Cardiac muscle cell (in vitro differentiated cells and primary cell): ENCODE data around the gene CNPY2. TPM values are rescaled to one million over a fixed set of nuclear protein-coding genes. Genes with fewer than 3 reads are reported as not detected.
"Not testable (repeated sequence)": the region's sequence is repeated elsewhere in the genome, so short reads cannot be mapped to it uniquely, and the experiment has no call there.

ENCODE experiments used
- DNase-seq, 2 donors: peaks; one replicate each; pipeline versions ENCODE4 v3.0.0 to v3.0.0-alpha.2; 2010 to 2017; ENCODE audit warnings: low read depth in 1 of 2, low spot score in 1 of 2
- H3K27ac ChIP-seq: fragments of 200-600 bp; sonication (generic); 2 replicates; pipeline ENCODE4 v1.5.1; 2016
- H3K27me3 ChIP-seq: fragments of 200-600 bp; sonication (generic); 2 replicates; pipeline ENCODE4 v1.6.0; 2016; ENCODE audit warnings: control low read depth
- H3K36me3 ChIP-seq: fragments of 200-600 bp; sonication (generic); 2 replicates; pipeline ENCODE4 v1.5.1; 2016; ENCODE audit warnings: control low read depth
- H3K4me1 ChIP-seq: fragments of 200-600 bp; sonication (generic); 2 replicates; pipeline ENCODE4 v1.8.1; 2017; ENCODE audit warnings: low read depth, mild to moderate bottlenecking, mixed run types
- H3K4me3 ChIP-seq: fragments of 200-600 bp; sonication (generic); 2 replicates; pipeline ENCODE4 v1.5.1; 2016; ENCODE audit warnings: mild to moderate bottlenecking
- H3K9me3 ChIP-seq: fragments of 200-600 bp; sonication (generic); 2 replicates; pipeline ENCODE4 v1.5.1; 2017; ENCODE audit warnings: low read depth, mild to moderate bottlenecking, control low read depth
- CTCF ChIP-seq: IDR thresholded peaks from 2 replicates; pipeline ENCODE4 v1.5.1; 2012; ENCODE audit warnings: low read depth, mild to moderate bottlenecking, low read length
- polyA plus RNA-seq: library from polyadenylated mRNA; unstranded; fragments of >200 nt; fragmentation: Nextera tagmentation; extraction: Ambion mirVana; gene quantifications from 2 replicates; pipeline ENCODE4 v1.2.1, GENCODE V29; 2016
- total RNA-seq: library from RNA; depleted of rRNA; stranded (reverse); fragments of >200 nt; gene quantifications from 2 replicates; pipeline ENCODE4 v1.2.3, GENCODE V29; 2016

Gene CNPY2
- total and polyA plus RNA-seq, 2 experiments from 2014 or later = 85.3 to 302 TPM

- no peaks in the 10 kb centered on the region for H3K4me1 ChIP-seq
- TF ChIP-seq CTCF = no peak
- no peaks in the 10 kb centered on the region for H3K9me3 ChIP-seq
- H3K36me3 ChIP-seq = peaks cover 23% of the 10 kb centered on the region
- H3K4me3 ChIP-seq = no peak overlapping the region
- H3K27me3 ChIP-seq = no peaks in the 10 kb centered on the region
- peak overlapping the region; percentile 39 for H3K27ac ChIP-seq
- no peak for DNase-seq
Measured at GRCh38 chr12:56341616-56342015, 25.8 kb upstream of the CNPY2 start.

- no peak overlapping the region for H3K4me3 ChIP-seq
- DNase-seq = no peak
- H3K4me1 ChIP-seq = no peaks in the 10 kb centered on the region
- H3K36me3 ChIP-seq = peaks cover 13% of the 10 kb centered on the region
- no peak overlapping the region for H3K27ac ChIP-seq
- TF ChIP-seq CTCF = no peak
- H3K27me3 ChIP-seq = no peaks in the 10 kb centered on the region
- no peaks in the 10 kb centered on the region for H3K9me3 ChIP-seq
Measured at GRCh38 chr12:56339158-56339422, 23.3 kb upstream of the CNPY2 start.

DNA sequence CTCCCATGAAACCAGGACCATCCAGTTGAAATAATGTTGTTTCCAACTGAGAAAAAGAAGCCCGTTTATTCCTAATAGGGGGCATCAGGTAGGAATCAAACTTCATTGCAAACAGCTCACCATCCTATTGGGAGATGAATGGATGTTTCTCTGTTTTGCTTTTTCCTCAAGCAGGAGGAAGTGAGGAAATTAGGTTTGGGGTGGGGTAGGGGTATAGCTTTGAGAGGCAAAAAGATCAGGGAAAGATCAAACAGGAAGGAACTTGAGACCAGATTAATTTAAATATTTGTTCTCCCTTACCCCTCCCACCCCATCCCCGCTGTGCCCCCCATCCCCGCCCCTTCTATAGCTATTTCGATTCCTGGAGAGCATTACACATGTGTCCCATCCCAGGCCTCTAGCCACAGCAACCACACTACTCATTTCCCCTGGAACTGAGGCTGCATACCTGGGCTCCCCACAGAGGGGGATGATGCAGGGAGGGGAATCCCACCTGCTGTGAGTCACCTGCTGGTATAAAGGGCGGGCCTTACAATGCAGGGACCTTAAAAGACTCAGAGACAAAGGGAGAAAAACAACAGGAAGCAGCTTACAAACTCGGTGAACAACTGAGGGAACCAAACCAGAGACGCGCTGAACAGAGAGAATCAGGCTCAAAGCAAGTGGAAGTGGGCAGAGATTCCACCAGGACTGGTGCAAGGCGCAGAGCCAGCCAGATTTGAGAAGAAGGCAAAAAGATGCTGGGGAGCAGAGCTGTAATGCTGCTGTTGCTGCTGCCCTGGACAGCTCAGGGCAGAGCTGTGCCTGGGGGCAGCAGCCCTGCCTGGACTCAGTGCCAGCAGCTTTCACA, 22.7 kb upstream of the CNPY2 start, which contains the start of gene IL23A:
Gene IL23A (plus strand): TSS at position 577 of the 850 bp plus-strand sequence. CDS start 161 bp downstream, at position 738.
- H3K27me3 ChIP-seq = no peaks in the 10 kb centered on the region
- H3K4me1 ChIP-seq = no peaks in the 10 kb centered on the region
- TF ChIP-seq CTCF = no peak
- H3K27ac ChIP-seq = no peak within 1 kb of the TSS
- no peak for DNase-seq
- H3K4me3 ChIP-seq = no peak within 1 kb of the TSS
- H3K36me3 ChIP-seq = peaks cover 8% of the 10 kb centered on the region
- H3K9me3 ChIP-seq = no peaks in the 10 kb centered on the region

GRCh38 chr12:56337753-56338251, 22.0 kb upstream of the CNPY2 start:
- no peak for TF ChIP-seq CTCF
- Histone ChIP-seq H3K4me3 (no peak overlapping the region), H3K27me3 (no peaks in the 10 kb centered on the region), H3K4me1 (peaks cover 5% of the 10 kb centered on the region), H3K36me3 (peaks cover under 1% of the 10 kb centered on the region), H3K9me3 (no peaks in the 10 kb centered on the region), H3K27ac (no peak overlapping the region)
- no peak for DNase-seq

DNA sequence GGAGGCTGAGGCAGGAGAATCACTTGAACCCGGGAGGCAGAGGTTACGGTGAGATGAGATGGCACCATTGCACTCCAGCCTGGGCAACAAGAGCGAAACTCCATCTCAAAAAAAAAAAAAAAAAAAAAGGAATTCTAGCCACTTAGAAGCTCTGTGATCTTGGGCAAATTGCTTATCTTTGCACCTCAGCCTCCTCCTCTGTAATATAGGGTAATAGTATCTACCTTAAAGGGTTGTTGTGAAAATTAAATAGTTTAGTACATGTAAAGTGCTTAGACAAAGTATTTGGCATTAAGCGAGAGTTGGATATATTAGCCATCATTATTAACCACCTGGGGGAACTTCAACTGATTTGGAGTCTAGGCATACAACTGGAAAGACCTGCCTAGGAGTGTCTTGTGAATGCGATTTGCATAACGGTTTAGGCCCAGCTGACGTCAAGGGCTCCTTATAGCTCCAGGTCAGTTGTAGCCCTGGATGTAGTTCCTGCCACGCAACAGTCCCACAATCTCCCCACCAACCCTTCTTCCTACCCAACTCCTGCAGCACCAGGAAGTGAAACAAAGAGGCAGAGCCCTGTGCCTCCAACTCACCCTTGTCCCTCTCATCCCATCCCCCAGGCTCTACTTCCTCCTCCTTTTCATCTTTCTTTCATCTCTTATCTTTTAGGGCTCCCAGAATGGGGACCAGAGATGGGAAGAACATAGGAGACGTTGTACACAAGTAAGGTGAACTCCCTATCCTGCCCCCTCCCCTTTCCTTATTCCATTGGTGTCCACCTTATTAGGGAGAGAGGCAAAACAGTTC, 20.8 kb upstream of the CNPY2 start:
- no peak for DNase-seq
- Histone ChIP-seq H3K4me3 (no peak overlapping the region), H3K27me3 (no peaks in the 10 kb centered on the region), H3K4me1 (peaks cover 5% of the 10 kb centered on the region), H3K27ac (no peak overlapping the region), H3K36me3 (no peaks in the 10 kb centered on the region), H3K9me3 (no peaks in the 10 kb centered on the region)
- TF ChIP-seq CTCF = no peak

GRCh38 chr12:56335527-56335926, 19.7 kb upstream of the CNPY2 start:
- H3K27ac ChIP-seq, H3K4me3 ChIP-seq, H3K9me3 ChIP-seq, DNase-seq, H3K4me1 ChIP-seq, H3K27me3 ChIP-seq, H3K36me3 ChIP-seq: not testable (repeated sequence)
